OCI-LY7 (cell line): Measurements from ENCODE around the gene BTRC. TPM values are rescaled to one million over a fixed set of nuclear protein-coding genes. Genes with fewer than 3 reads are reported as not detected.

ENCODE experiments used
- BruUV-seq: library from RNA; stranded (reverse); fragments of 400-500 nt; replicated peaks from 2 replicates; lab custom pipeline; 2021; lab: Mats Ljungman, UMichigan
- CTCF ChIA-PET: fragments of 300-600 bp; sonication (Branson Sonifier 250); formaldehyde crosslinking; loops from one replicate; lab custom pipeline; 2022; ENCODE audit warnings: antibody characterized with exemption; ENCODE audit not compliant: unreplicated experiment; lab: Charles Lee
- POLR2A ChIA-PET: fragments of 300-600 bp; sonication (Branson Sonifier 250); formaldehyde crosslinking; loops from one replicate; lab custom pipeline; 2022; ENCODE audit warnings: antibody characterized with exemption; lab: Charles Lee
- DNase-seq: peaks from one replicate; pipeline ENCODE4 v3.0.0-alpha.2; 2015; ENCODE audit warnings: low spot score
- H2AFZ ChIP-seq: fragments of 200-600 bp; sonication (generic), shearing (Covaris generic); 2 replicates; pipeline ENCODE4 v1.6.1; 2014; ENCODE audit warnings: mild to moderate bottlenecking, antibody characterized with exemption, low read length, moderate library complexity
- H3K27ac ChIP-seq: fragments of 200-600 bp; sonication (generic); 2 replicates; pipeline ENCODE4 v1.5.1; 2014; ENCODE audit warnings: mixed run types, low read depth, mild to moderate bottlenecking, moderate library complexity, low read length, inconsistent platforms; ENCODE audit not compliant: poor library complexity, severe bottlenecking
- H3K36me3 ChIP-seq: fragments of 200-600 bp; sonication (generic); 2 replicates; pipeline ENCODE4 v1.6.1; 2014; ENCODE audit warnings: mild to moderate bottlenecking, antibody characterized with exemption, low read length, moderate library complexity, mixed read lengths; ENCODE audit not compliant: insufficient read depth
- H3K4me1 ChIP-seq: fragments of 200-600 bp; sonication (generic); 2 replicates; pipeline ENCODE4 v1.5.1; 2014; ENCODE audit warnings: mild to moderate bottlenecking, low read length; ENCODE audit not compliant: insufficient read depth, poor library complexity, severe bottlenecking
- H3K4me2 ChIP-seq: fragments of 200-600 bp; sonication (generic); 2 replicates; pipeline ENCODE4 v1.6.1; 2014; ENCODE audit warnings: mild to moderate bottlenecking, low read length
- H3K4me3 ChIP-seq: fragments of 200-600 bp; sonication (generic); 2 replicates; pipeline ENCODE4 v1.5.1; 2014; ENCODE audit warnings: mild to moderate bottlenecking, low read depth, low read length; ENCODE audit not compliant: poor library complexity, severe bottlenecking
- H3K79me2 ChIP-seq: fragments of 200-600 bp; sonication (generic); 2 replicates; pipeline ENCODE4 v1.6.1; 2016; ENCODE audit warnings: low read depth, mild to moderate bottlenecking, low read length, moderate library complexity, mixed read lengths; ENCODE audit not compliant: insufficient read depth
- H3K9me2 ChIP-seq: fragments of 200-600 bp; sonication (generic); 2 replicates; pipeline ENCODE4 v1.6.1; 2016; ENCODE audit warnings: mild to moderate bottlenecking, low read length, mixed read lengths; ENCODE audit not compliant: insufficient read depth
- H3K9me3 ChIP-seq: fragments of 200-600 bp; sonication (generic); 2 replicates; pipeline ENCODE4 v1.6.1; 2014; ENCODE audit warnings: mild to moderate bottlenecking, mixed run types, low read length, mixed read lengths
- H4K20me1 ChIP-seq: fragments of 200-600 bp; sonication (generic); 2 replicates; pipeline ENCODE4 v1.6.1; 2014; ENCODE audit warnings: mild to moderate bottlenecking, antibody characterized with exemption, low read length, moderate library complexity, mixed read lengths; ENCODE audit not compliant: insufficient read depth
- CTCF ChIP-seq: fragments of 200-600 bp; sonication (generic); conservative IDR thresholded peaks from 2 replicates; pipeline ENCODE4 v1.5.1; 2014; ENCODE audit warnings: mild to moderate bottlenecking, antibody characterized with exemption, low read length, moderate library complexity, mixed read lengths
- EZH2phosphoT487 ChIP-seq: fragments of 200-600 bp; sonication (generic); IDR thresholded peaks from 2 replicates; pipeline ENCODE4 v1.6.1; 2018; ENCODE audit warnings: low read depth, borderline replicate concordance, mild to moderate bottlenecking, mixed run types, antibody characterized with exemption, low read length, moderate library complexity, mixed read lengths
- intact Hi-C: fragments of 100-400 bp; cut with micrococcal nuclease; formaldehyde crosslinking; loops from one replicate; pipeline ENCODE4 v1.10.0; 2022; ENCODE audit not compliant: unreplicated experiment
- total RNA-seq, 2 experiments: library from RNA; depleted of rRNA in 1 of 2; stranded (reverse); fragments of >200 nt in 1 of 2; shearing (Covaris generic) in 1 of 2; gene quantifications; 2 replicates each; pipeline ENCODE4 v1.2.3, GENCODE V29; 2014 to 2022

BTRC gene
- total RNA-seq, 2 experiments from 2014 or later: 6.1 to 17.8 TPM

GRCh38 chr10:101441541-101442455 lies 87.8 kb downstream of the BTRC start:
- Histone ChIP-seq H2AFZ (no peak overlapping the region), H3K4me3 (no peak overlapping the region), H3K9me3 (no peaks in the 10 kb centered on the region), H3K9me2 (no peaks in the 10 kb centered on the region), H3K4me2 (no peak overlapping the region), H3K79me2 (no peaks in the 10 kb centered on the region), H4K20me1 (peaks cover 4% of the 10 kb centered on the region; the same call in 1 of the 2 replicates), H3K36me3 (no peaks in the 10 kb centered on the region), H3K4me1 (no peaks in the 10 kb centered on the region), H3K27ac (no peak overlapping the region)
- peak; percentile 68 for DNase-seq
- BruUV-seq: no TSS peak
- intact Hi-C loops: loop anchor here (1.0 to 5.0 kb wide), 4 partner anchors 129 to 227 kb away; no protein-coding TSS in a partner anchor
- POLR2A ChIA-PET: interaction anchor here (0.6 kb wide), 2 partner anchors 37 to 1736 kb away, joined by 3 to 4 read pairs; no protein-coding TSS in a partner anchor
- TF ChIP-seq EZH2phosphoT487 (no peak), CTCF (peak; percentile 86)
- CTCF ChIA-PET: interaction anchor here (0.5 to 1.5 kb wide), 3 partner anchors 87 to 228 kb away, joined by 3 to 4 read pairs (median 3); no protein-coding TSS in a partner anchor

- intact Hi-C loops: loop anchor here (1.0 to 5.0 kb wide), 4 partner anchors 128 to 228 kb away; no protein-coding TSS in a partner anchor
- Histone ChIP-seq H3K9me2 (no peaks in the 10 kb centered on the region), H3K4me1 (no peaks in the 10 kb centered on the region), H3K36me3 (no peaks in the 10 kb centered on the region), H3K79me2 (no peaks in the 10 kb centered on the region), H2AFZ (no peak overlapping the region), H3K27ac (no peak overlapping the region), H3K9me3 (no peaks in the 10 kb centered on the region), H4K20me1 (peaks cover 4% of the 10 kb centered on the region; the same call in 1 of the 2 replicates), H3K4me2 (no peak overlapping the region), H3K4me3 (no peak overlapping the region)
- BruUV-seq: no TSS peak
- TF ChIP-seq CTCF: peak; percentile 30; the same call in 1 of the 2 replicates
- no peak for TF ChIP-seq EZH2phosphoT487
- ChIA-PET CTCF (interaction anchor here (1.5 kb wide), 1 partner anchor 228 kb away, joined by 4 read pairs; no protein-coding TSS in a partner anchor), POLR2A (interaction anchor here (0.6 kb wide), 1 partner anchor 38 kb away, joined by 3 read pairs; no protein-coding TSS in a partner anchor)
- no peak for DNase-seq
Measured at GRCh38 chr10:101442456-101442800, 88.5 kb downstream of the BTRC start.
